GM18498 (cell line): ENCODE measurements around the gene ACOX1.
A peak's percentile ranks its signal among the peaks of the same experiment; 100 is the strongest.

Source experiments
- ATAC-seq: cut with Tn5 transposase; IDR thresholded peaks from one replicate; pipeline ENCODE4 v1.9.1; 2021; ENCODE audit warnings: mild to moderate bottlenecking, moderate library complexity; ENCODE audit not compliant: unreplicated experiment

Gene ACOX1

GRCh38 chr17:75913537-75914210 lies 65.3 kb downstream of the ACOX1 start:
- ATAC-seq: no peak

- ATAC-seq: no peak
These were observed 68.3 kb downstream of the ACOX1 start for GRCh38 chr17:75910699-75911098.

- ATAC-seq: no peak
These were observed 69.1 kb downstream of the ACOX1 start for GRCh38 chr17:75909812-75910274.

DNA sequence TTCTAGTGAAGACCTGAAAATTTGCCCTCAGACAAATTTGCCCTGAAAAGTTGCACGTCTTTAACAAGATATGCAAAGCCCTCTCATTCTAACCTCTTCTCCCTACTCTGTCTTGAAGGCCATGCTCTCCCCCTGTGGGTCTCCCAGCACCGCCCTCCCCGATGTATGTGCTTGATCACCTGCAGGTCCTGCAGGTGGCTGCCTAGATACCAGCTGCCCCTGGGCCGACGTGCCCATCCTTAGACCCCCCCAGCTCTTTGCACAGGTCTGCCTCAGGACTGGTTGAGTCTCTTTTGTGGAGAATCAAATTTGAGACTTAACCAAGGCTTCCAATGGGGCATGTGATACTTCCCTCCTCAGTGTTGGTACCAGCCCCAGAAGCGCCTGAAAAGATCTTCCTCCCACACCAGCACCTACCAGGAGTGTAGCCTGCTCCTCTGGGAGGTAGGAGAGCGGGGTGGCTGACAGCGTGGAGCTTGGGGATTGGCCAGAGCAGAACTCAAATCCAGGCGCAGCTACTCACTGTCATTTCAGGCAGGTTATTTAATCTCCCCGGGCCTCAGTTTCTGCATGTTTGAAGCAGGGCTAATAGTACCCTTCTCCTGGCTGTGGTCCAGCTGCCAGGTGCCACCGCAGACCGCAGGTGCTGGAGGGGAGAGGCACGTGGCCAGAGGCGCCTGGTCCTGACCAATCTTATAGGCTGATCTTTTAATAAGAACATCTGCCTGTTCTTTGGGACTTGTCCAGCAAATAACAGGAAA lies 69.7 kb downstream of the ACOX1 start:
- no peak for ATAC-seq

DNA sequence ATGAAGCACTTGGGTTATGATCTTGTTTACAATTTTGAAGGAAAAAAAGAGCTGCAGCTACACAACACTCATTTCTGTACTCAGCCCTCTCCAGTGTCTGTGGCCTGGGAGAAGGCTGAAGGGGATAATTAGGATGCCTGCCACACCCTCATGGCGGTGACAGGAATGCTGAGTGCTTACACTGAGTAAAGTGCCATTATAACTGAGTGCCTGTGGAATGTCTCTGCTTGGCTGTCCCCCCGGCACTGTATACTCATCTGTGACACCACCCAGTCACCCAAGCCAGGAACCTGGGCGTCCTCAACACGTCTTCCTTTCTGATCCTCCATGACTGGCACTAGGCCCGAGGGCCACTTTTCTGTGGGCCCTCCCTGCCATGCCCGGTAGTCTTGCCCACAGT lies 70.8 kb downstream of the ACOX1 start:
- ATAC-seq: no peak

DNA sequence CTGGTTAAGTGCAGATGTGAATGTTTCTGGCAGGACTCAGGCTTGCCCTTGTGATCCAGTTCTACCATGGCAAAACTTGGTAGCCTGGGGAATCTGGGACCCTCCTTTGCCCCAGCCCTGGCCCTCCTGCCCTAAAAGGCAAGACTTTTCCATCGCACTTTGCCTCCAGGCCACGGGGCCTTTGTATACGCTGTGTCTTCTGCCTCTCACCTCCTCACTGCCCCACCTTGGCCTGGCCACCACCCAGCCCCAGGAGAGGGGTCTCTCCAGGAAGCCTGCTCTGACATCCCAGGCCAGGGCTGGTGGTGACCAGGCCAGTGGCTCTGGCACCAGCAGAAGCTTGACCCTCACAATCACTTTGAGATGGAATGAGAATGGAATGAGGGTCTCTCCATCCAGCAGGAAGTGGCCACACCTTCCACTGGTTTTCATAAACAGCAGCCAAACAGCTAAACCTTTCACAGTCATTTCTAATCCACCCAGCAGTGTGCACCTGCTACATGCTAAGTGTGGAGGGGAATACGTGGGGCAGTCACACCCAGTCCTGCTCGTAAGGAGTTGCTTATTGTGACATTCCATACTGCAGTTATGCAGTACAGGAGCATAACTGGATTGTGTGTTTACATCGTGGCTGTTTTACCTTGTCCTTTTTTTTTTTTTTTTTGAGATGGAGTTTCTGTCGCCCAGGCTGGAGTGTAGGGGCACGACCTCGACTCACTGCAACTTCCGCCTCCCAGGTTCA lies 72.7 kb downstream of the ACOX1 start:
- ATAC-seq: no peak

DNA sequence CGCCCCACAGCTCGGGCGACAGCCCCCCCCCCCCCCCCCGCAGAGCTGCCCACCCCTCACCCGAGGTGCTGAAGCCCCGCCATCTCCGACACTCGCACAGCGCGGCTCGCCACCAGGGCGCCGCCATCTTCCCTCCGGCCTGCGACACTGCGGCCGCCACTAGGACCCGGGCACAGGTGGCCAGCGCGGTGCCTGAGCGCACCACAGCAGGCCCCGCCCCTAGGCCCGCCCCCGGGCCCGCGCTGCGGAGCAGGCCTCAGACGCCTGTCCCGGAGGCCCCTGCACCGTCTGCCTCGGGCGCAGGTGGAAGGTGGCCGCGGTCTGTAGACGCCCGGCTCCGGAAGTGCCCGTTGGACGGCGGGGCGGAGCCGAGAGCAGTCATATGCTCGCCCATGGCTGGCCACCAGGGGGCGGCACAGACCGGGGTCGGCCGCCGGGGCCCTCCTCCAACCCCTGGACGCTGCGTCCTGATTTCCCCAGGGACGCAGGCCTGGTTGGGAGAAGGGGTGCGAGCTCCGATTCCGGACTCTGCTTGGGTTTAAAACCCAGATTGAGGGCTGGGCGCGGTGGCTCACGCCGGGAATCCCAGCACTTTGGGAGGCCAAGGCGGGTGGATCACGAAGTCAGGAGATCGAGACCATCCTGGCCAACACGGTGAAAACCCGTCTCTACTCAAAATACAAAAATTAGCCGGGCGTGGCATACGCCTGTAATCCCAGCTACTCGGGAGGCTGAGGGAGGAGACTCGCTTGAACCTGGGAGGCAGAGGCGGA lies 74.0 kb downstream of the ACOX1 start, which contains the start of gene MRPL38:
Gene MRPL38, minus strand, starts transcription at position 136 of the 773 bp plus-strand sequence. Its CDS starts 9 bp downstream, at position 127.
- ATAC-seq: peak; percentile 94

- ATAC-seq: no peak
These were observed 76.6 kb downstream of the ACOX1 start for GRCh38 chr17:75902406-75902805.

DNA sequence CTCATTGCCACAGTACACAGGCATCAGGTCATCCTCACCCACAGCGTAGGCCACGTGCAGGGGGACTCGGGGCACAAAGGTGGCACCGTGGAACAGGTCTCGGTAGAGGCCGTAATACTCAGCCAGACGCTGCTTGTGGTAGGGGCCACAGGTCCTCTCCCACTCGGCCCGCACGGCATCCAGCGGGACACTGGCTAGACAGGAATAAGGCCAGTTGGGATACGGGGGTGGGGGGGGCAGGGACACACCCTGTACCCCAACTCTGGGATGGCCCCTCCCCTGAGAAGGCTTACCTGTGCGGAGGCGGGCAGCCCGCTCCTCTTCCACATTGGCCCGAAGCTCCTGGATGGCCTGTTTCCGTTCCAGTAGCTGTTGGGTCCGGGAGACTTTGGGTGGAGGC lies 77.2 kb downstream of the ACOX1 start:
- no peak for ATAC-seq

DNA sequence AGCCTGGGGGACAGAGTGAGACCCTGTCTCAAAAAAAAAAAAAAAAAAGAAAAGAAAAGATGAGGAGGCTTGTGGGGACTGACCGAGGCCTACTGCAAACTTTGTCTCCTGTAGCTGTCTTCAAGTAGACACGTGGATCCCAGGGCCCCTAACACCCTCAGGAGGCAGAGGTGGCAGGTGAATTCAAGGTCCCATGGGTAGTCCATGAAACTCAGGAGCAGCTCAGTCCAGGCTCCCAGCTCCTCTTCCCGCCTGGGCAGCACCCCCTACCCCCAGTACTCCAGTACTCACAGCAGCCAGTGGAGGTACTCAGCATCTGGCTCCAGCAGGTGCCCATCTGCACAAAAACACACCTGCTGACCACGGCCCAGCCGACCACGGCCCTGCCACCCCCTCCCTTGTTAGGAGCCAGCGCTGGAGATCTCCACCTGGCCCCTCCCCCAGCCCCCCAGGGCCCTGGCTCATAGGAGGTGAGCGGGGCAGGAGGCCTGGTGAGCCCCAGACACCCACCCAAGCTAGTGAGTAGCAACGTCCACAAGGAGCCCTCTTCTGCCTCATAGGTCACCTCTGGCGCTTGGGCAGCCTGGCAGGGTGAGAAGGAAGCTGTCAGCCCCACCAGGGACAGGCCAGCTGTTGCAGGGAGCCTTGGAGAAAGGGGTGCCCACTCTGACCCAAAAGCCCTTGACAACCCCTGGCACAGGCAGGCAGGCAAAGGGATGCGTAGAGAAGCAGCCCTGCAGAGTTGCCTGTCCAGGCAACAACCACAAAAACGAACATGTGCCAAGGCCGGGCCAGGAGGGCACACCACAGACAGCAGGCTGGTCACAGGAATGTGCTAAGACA lies 78.1 kb downstream of the ACOX1 start:
- no peak for ATAC-seq

- ATAC-seq: no peak
These were observed 79.0 kb downstream of the ACOX1 start for GRCh38 chr17:75899767-75900468.

DNA sequence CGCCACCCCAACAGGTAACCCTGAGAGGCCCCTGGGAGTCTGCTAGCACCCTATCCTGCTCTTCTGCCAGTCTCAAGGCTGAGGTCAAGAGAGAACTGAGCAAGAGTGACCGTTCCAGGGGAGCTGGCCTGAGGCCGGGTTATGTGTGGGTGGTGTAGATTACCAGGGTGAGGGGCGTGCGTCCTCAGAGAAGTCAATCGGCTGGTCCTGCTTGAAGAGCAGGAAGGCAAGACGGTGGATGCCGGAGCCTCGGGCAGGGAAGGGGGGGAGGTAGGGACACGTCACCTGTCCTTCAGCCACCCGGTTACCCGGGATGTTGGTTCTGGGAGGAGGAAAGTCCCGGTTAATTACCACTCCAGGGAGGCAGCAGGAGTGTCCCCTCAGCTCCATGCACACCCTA lies 79.6 kb downstream of the ACOX1 start:
- ATAC-seq: no peak

- ATAC-seq: no peak
These were observed 80.2 kb downstream of the ACOX1 start for GRCh38 chr17:75898791-75899190.

- ATAC-seq: no peak
These were observed 80.9 kb downstream of the ACOX1 start for GRCh38 chr17:75898065-75898464.

GRCh38 chr17:75897160-75898019 lies 81.6 kb downstream of the ACOX1 start:
- ATAC-seq: no peak

DNA sequence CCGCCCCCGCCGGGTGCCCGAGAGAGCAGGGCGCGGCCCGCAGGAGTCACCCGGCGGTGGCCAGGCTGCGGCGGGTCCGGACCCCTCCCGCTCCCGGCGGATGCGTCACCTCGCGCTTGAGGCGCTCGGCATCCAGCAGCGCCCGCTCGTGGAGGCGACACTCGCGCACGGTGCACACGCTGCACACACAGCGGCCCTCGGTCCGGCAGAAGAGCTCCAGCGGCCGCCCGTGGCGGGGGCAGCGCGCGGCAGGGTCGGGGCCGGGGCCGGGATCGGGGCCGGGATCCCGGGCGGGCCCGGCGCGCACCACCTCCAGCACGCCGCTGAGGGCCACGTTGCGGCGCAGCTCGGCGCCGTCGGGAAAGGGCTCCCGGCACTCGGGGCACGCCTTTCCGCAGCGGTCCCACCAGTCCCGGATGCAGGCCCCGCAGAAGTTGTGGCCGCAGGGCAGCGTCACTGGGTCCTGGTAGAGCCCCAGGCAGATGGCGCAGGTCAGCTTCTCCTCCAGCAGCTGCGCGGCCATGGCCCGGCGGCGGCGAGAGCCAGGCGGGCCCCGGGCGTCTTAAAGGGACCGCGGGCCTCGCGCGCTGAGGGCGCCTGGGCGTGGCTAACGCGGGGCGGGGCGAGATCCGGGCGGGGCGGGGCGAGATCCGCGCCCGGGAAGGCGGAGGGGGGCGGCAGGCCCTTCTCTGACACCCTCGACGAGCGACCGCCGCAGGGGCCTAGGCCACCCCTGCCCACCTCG lies 82.4 kb downstream of the ACOX1 start, which contains the start of gene TRIM65:
Gene TRIM65, minus strand, starts transcription at position 537 of the 745 bp plus-strand sequence. Its CDS starts 14 bp downstream, at position 523.
- peak; percentile 73 for ATAC-seq

DNA sequence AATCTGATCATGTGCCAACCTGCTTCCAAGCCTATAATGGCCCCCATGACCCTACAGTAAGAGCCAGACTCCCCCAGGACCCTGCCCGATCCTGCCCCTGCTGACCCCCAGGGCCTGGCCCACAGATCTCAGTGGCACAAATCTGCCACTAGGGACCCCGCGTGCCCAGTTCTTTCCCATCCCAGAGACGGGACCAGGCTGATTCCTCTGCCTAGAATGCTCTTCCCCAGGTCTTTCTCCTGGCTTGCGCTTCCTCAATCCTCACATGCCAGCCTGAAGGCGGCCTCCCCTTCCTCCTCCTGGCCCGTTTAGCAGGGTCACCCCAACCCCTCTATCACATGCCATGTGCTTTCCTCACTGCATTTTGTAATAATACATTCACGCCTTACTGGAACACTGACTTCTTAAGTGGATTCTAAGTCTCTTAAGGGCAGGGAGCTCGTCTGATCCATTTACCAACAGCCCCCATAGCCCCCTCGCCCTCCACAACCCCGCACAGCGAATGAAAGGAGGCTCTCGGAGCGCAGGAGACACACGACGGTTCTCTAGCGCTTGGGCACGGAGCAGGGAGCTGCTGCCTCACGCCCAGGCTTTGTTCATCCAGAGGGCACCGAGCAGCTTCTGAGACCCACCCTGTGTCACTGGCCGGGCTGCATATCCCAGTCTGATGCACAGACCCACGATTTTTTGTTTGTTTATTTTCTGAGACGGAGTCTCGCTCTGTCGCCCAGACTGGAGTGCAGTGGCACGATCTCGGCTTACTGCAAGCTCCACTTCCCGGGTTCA lies 83.4 kb downstream of the ACOX1 start:
- ATAC-seq: no peak
